GM12878 (cell line): ENCODE results near the gene IGSF22. TPM values are rescaled to one million over a fixed set of nuclear protein-coding genes. Genes with fewer than 3 reads are reported as not detected.

Experiments used
- ATAC-seq: fragments of 200-7000 bp; cut with Tn5 transposase; 3 replicates; pipeline ENCODE4 v1.9.1; 2020; ENCODE audit warnings: mild to moderate bottlenecking, moderate library complexity
- BruUV-seq: library from RNA; stranded (reverse); fragments of 400-500 nt; replicated peaks from 2 replicates; lab custom pipeline; 2021; lab: Mats Ljungman, UMichigan
- CTCF ChIA-PET: fragments of 300-600 bp; sonication (Branson Sonifier 250); formaldehyde crosslinking; extraction: SDS; loops from one replicate; lab custom pipeline; 2021; ENCODE audit warnings: inconsistent platforms; lab: Yijun Ruan, JAX
- POLR2A ChIA-PET: fragments of 350-600 bp; formaldehyde crosslinking; extraction: SDS; loops from one replicate; lab custom pipeline; 2021; ENCODE audit warnings: inconsistent platforms; lab: Charles Lee
- RAD21 ChIA-PET: fragments of 300-600 bp; sonication (Branson Sonifier 250); formaldehyde crosslinking; loops from one replicate; lab custom pipeline; 2023; ENCODE audit warnings: antibody characterized with exemption; ENCODE audit not compliant: unreplicated experiment; lab: Charles Lee
- SMC1A ChIA-PET: fragments of 300-600 bp; sonication (Branson Sonifier 250); formaldehyde crosslinking; loops from one replicate; lab custom pipeline; 2023; ENCODE audit not compliant: unreplicated experiment, uncharacterized antibody; lab: Charles Lee
- DNase-seq: peaks from one replicate; pipeline ENCODE4 v3.0.0-alpha.2; 2011; ENCODE audit warnings: low read depth, low spot score
- FAIRE-seq: peaks from 3 replicates; lab custom pipeline; 2011; peaks lifted over from hg19 to GRCh38; lab: Jason Lieb, UNC
- H2AFZ ChIP-seq: 2 replicates; pipeline ENCODE4 v1.6.0; 2011; ENCODE audit warnings: low read depth, low read length, control low read depth; ENCODE audit not compliant: control insufficient read depth
- H3K27ac ChIP-seq: 2 replicates; pipeline ENCODE4 v1.5.1; 2011; ENCODE audit warnings: control low read depth; ENCODE audit not compliant: control insufficient read depth, insufficient read depth
- H3K27me3 ChIP-seq, 2 experiments: replicated peaks in 1 of 2; 2 replicates each; pipeline versions ENCODE4 v1.6.0 to v1.6.1; 2011; ENCODE audit warnings: low read length in 1 of 2; ENCODE audit not compliant: control insufficient read depth in 2 of 2, insufficient read depth in 2 of 2
- H3K36me3 ChIP-seq, 2 experiments: 2 replicates each; pipeline ENCODE4 v1.5.1; 2011; ENCODE audit warnings: low read length in 1 of 2; ENCODE audit not compliant: control insufficient read depth in 2 of 2, insufficient read depth in 2 of 2
- H3K4me1 ChIP-seq: 2 replicates; pipeline ENCODE4 v1.6.1; 2011; ENCODE audit warnings: mild to moderate bottlenecking, low read length, moderate library complexity, mixed read lengths; ENCODE audit not compliant: control insufficient read depth, insufficient read depth
- H3K4me2 ChIP-seq: 2 replicates; pipeline ENCODE4 v1.6.0; 2011; ENCODE audit warnings: control low read depth; ENCODE audit not compliant: control insufficient read depth, insufficient read depth
- H3K4me3 ChIP-seq: fragments of 200-600 bp; sonication (generic); 2 replicates; pipeline ENCODE4 v1.5.1; 2016
- H3K79me2 ChIP-seq: 2 replicates; pipeline ENCODE4 v1.6.0; 2011; ENCODE audit warnings: low read length; ENCODE audit not compliant: control insufficient read depth, insufficient read depth
- H3K9ac ChIP-seq: 2 replicates; pipeline ENCODE4 v1.8.0; 2011; ENCODE audit warnings: low read length, control low read depth, mixed read lengths; ENCODE audit not compliant: control insufficient read depth, insufficient read depth
- H3K9me3 ChIP-seq: replicated peaks from 3 replicates; pipeline ENCODE4 v1.5.1; 2011; ENCODE audit warnings: mild to moderate bottlenecking, low read length; ENCODE audit not compliant: control insufficient read depth, insufficient read depth
- H4K20me1 ChIP-seq: 2 replicates; pipeline ENCODE4 v1.6.0; 2011; ENCODE audit not compliant: control insufficient read depth, insufficient read depth
- ATF7 ChIP-seq: fragments of 450-650 bp; IDR thresholded peaks from 2 replicates; pipeline ENCODE4 v1.6.1; 2016; ENCODE audit warnings: low read depth, mild to moderate bottlenecking
- BCL11A ChIP-seq: IDR thresholded peaks from 2 replicates; pipeline ENCODE4 v1.6.1; 2011; ENCODE audit warnings: low read depth, low read length
- CREB1 ChIP-seq: IDR thresholded peaks from 2 replicates; pipeline ENCODE4 v1.6.1; 2012; ENCODE audit warnings: low read depth, mild to moderate bottlenecking, inconsistent platforms
- KDM1A ChIP-seq: fragments of 200-600 bp; sonication (generic); IDR thresholded peaks from 2 replicates; pipeline ENCODE4 v1.6.1; 2016; ENCODE audit warnings: borderline replicate concordance
- MYC ChIP-seq: IDR thresholded peaks from 2 replicates; pipeline ENCODE4 v1.6.1; 2011; ENCODE audit warnings: mild to moderate bottlenecking, low read length, moderate library complexity, inconsistent platforms; ENCODE audit not compliant: insufficient read depth, insufficient replicate concordance, insufficient read length, severe bottlenecking
- RAD51 ChIP-seq: fragments of 450-650 bp; IDR thresholded peaks from 2 replicates; pipeline ENCODE4 v1.6.1; 2016; ENCODE audit warnings: moderate library complexity, mild to moderate bottlenecking, inconsistent platforms
- STAT1 ChIP-seq: fragments of 450-650 bp; conservative IDR thresholded peaks from 2 replicates; pipeline ENCODE4 v1.6.1; 2014; ENCODE audit warnings: antibody characterized with exemption, mild to moderate bottlenecking
- TARDBP ChIP-seq: IDR thresholded peaks from 2 replicates; pipeline ENCODE4 v1.6.1; 2016; ENCODE audit warnings: borderline replicate concordance
- TCF7 ChIP-seq: IDR thresholded peaks from 2 replicates; pipeline ENCODE4 v1.6.1; 2014; ENCODE audit warnings: antibody characterized with exemption, borderline replicate concordance
- ZBED1 ChIP-seq: IDR thresholded peaks from 2 replicates; pipeline ENCODE4 v1.6.1; 2016; ENCODE audit warnings: borderline replicate concordance
- ZZZ3 ChIP-seq: IDR thresholded peaks from 2 replicates; pipeline ENCODE4 v1.6.1; 2011; ENCODE audit warnings: low read depth; ENCODE audit not compliant: control insufficient read depth, insufficient read length
- WGBS: methylation state at CpG from one replicate; pipeline ENCODE4 v1.1.6; 2016; ENCODE audit warnings: low lambda C conversion rate; ENCODE audit not compliant: insufficient replicate concordance, insufficient coverage; ENCODE audit errors: missing lambda C conversion rate; 5-methylcytosine and 5-hydroxymethylcytosine counted together
- in situ Hi-C: fragments of 300-500 bp; cut with MboI; formaldehyde crosslinking; loops from 9 replicates; pipeline ENCODE4 v1.14.3; 2018; ENCODE audit warnings: mixed read lengths
- intact Hi-C: fragments of 100-400 bp; cut with micrococcal nuclease; formaldehyde crosslinking; loops from one replicate; pipeline ENCODE4 v1.14.2; 2022; ENCODE audit not compliant: unreplicated experiment
- polyA plus RNA-seq, 11 experiments: library from polyadenylated mRNA; depleted of rRNA in 4 of 11; unstranded in 6 of 11; stranded (reverse) in 5 of 11; fragments of >200 nt; fragmentation: Nextera tagmentation in 4 of 11; fragmentation: Illumina TruSeq in 1 of 11; extraction: Ambion mirVana in 4 of 11; extraction: Trizol in 1 of 11; gene quantifications; 1 replicate in 1 of 11; 2 replicates in 10 of 11; pipeline versions ENCODE4 v1.2.1 to v1.2.3, GENCODE V29; 2011 to 2016; ENCODE audit warnings: inconsistent platforms in 2 of 11, missing spikeins in 2 of 11, low read depth in 1 of 11
- total RNA-seq, 4 experiments: library from RNA; depleted of rRNA in 3 of 4; stranded (reverse); fragments of >200 nt in 3 of 4; fragmentation: Illumina TruSeq in 1 of 4; extraction: Trizol in 1 of 4; gene quantifications; 2 replicates each; pipeline versions ENCODE4 v1.2.1 to v1.2.3, GENCODE V29; 2013 to 2021
- TF ChIP-seq, protein P1 (sequence below): IDR thresholded peaks from 2 replicates; pipeline ENCODE4 v1.6.1; 2012; ENCODE audit warnings: low read length, inconsistent platforms
- TF ChIP-seq, protein P2 (sequence below): fragments of 450-650 bp; formaldehyde crosslinking; IDR thresholded peaks from 2 replicates; pipeline ENCODE4 v1.4.0; 2022; ENCODE audit warnings: mild to moderate bottlenecking, moderate library complexity
- TF ChIP-seq, protein P3 (sequence below): fragments of 450-650 bp; IDR thresholded peaks from 2 replicates; pipeline ENCODE4 v1.6.1; 2017; ENCODE audit warnings: low read depth, mild to moderate bottlenecking, moderate library complexity

Gene IGSF22
- total and polyA plus RNA-seq, 10 of the 15 experiments (the other 5 are each of a cell fraction or from before 2014, with no cell fraction given): 0.02 to 0.18 TPM; not detected in 8

DNA sequence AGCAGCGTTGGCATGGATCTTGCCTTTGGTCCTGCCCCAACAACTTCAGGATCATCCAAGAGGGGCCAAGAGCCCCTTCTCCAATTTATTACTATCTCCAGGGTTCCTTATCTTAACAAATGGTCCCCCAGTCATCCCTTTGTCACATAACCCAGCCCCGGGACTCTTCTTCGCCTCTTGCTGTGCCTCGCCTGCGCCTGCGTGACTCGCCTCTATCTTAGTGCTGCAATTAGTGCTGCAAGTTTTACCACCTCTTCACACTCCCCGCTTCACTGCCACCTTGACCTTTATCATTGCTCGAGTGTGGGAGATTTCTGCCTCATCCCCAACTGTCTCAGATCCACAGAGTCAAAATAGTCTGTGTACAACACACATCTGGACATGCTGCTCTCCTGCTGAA, 4.0 kb upstream of the IGSF22 start:
- no peak for ATAC-seq
- TF ChIP-seq ATF7: no peak
- TF ChIP-seq MYC: no peak
- TF ChIP-seq, protein P1, sequence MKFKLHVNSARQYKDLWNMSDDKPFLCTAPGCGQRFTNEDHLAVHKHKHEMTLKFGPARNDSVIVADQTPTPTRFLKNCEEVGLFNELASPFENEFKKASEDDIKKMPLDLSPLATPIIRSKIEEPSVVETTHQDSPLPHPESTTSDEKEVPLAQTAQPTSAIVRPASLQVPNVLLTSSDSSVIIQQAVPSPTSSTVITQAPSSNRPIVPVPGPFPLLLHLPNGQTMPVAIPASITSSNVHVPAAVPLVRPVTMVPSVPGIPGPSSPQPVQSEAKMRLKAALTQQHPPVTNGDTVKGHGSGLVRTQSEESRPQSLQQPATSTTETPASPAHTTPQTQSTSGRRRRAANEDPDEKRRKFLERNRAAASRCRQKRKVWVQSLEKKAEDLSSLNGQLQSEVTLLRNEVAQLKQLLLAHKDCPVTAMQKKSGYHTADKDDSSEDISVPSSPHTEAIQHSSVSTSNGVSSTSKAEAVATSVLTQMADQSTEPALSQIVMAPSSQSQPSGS: no peak
- TF ChIP-seq, protein P2, sequence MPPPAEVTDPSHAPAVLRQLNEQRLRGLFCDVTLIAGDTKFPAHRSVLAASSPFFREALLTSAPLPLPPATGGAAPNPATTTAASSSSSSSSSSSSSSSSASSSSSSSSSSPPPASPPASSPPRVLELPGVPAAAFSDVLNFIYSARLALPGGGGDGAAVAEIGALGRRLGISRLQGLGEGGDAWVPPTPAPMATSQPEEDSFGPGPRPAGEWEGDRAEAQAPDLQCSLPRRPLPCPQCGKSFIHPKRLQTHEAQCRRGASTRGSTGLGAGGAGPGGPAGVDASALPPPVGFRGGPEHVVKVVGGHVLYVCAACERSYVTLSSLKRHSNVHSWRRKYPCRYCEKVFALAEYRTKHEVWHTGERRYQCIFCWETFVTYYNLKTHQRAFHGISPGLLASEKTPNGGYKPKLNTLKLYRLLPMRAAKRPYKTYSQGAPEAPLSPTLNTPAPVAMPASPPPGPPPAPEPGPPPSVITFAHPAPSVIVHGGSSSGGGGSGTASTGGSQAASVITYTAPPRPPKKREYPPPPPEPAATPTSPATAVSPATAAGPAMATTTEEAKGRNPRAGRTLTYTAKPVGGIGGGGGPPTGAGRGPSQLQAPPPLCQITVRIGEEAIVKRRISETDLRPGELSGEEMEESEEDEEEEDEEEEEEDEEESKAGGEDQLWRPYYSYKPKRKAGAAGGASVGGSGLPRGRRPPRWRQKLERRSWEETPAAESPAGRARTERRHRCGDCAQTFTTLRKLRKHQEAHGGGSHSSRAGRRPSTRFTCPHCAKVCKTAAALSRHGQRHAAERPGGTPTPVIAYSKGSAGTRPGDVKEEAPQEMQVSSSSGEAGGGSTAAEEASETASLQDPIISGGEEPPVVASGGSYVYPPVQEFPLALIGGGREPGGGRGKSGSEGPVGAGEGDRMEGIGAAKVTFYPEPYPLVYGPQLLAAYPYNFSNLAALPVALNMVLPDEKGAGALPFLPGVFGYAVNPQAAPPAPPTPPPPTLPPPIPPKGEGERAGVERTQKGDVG: no peak
- TF ChIP-seq RAD51: no peak
- TF ChIP-seq TCF7: no peak
- TF ChIP-seq TARDBP: no peak
- TF ChIP-seq, protein P3, sequence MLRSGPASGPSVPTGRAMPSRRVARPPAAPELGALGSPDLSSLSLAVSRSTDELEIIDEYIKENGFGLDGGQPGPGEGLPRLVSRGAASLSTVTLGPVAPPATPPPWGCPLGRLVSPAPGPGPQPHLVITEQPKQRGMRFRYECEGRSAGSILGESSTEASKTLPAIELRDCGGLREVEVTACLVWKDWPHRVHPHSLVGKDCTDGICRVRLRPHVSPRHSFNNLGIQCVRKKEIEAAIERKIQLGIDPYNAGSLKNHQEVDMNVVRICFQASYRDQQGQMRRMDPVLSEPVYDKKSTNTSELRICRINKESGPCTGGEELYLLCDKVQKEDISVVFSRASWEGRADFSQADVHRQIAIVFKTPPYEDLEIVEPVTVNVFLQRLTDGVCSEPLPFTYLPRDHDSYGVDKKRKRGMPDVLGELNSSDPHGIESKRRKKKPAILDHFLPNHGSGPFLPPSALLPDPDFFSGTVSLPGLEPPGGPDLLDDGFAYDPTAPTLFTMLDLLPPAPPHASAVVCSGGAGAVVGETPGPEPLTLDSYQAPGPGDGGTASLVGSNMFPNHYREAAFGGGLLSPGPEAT: no peak
- TF ChIP-seq ZZZ3: no peak
- no peak for TF ChIP-seq BCL11A
- TF ChIP-seq KDM1A: no peak
- TF ChIP-seq STAT1: no peak
- no peak for TF ChIP-seq CREB1
- no peak for TF ChIP-seq ZBED1
- FAIRE-seq: no peak
- CTCF ChIA-PET: interaction anchor here (1.8 to 19.6 kb wide), 6 partner anchors 9 to 189 kb away, joined by 14 to 494 read pairs (median 50); no protein-coding TSS in a partner anchor
- Histone ChIP-seq H3K27me3 (no peaks in the 10 kb centered on the region; a peak in 1 of 4 replicates), H3K9me3 (no peaks in the 10 kb centered on the region), H4K20me1 (no peaks in the 10 kb centered on the region), H3K4me3 (no peak overlapping the region), H3K4me1 (peaks cover 8% of the 10 kb centered on the region), H2AFZ (no peak overlapping the region), H3K4me2 (no peak overlapping the region), H3K79me2 (no peaks in the 10 kb centered on the region), H3K9ac (no peak overlapping the region), H3K27ac (no peak overlapping the region), H3K36me3 (no peaks in the 10 kb centered on the region)
- intact Hi-C loops: no loop called here
- POLR2A ChIA-PET: no interaction called here
- 70% methylated on average over 9 of the region's 9 CpGs for WGBS
- in situ Hi-C loops: loop anchor here (10.0 kb wide), 1 partner anchor 65 kb away; the partner anchor contains the start of gene PTPN5
- RAD21 ChIA-PET: interaction anchor here (2.0 to 3.8 kb wide), 3 partner anchors 8 to 38 kb away, joined by 5 to 22 read pairs (median 11); no protein-coding TSS in a partner anchor
- SMC1A ChIA-PET: interaction anchor here (1.7 to 3.3 kb wide), 5 partner anchors 8 to 41 kb away, joined by 5 to 34 read pairs (median 23); no protein-coding TSS in a partner anchor
- DNase-seq: no peak
- BruUV-seq: no TSS peak
